ENCODE results near the gene KRTAP10-9.
"Not testable (repeated sequence)": the region's sequence is repeated elsewhere in the genome, so short reads cannot be mapped to it uniquely, and the experiment has no call there.

KRTAP10-9 gene

GRCh38 chr21:44595524-44595923 lies 31.4 kb upstream of the KRTAP10-9 start:
- H3K4me3 ChIP-seq (ENCODE audit: insufficient read depth, low read depth, low read length, poor library complexity, severe bottlenecking), result no peak overlapping the region
- no peaks in the 10 kb centered on the region for H3K36me3 ChIP-seq (ENCODE audit: control insufficient read depth, insufficient read depth, low read length)
- DNase-seq, result no peak
- no peaks in the 10 kb centered on the region for H3K27me3 ChIP-seq (replicated peaks; ENCODE audit: control insufficient read depth, insufficient read depth, low read length, poor library complexity, severe bottlenecking)
- H3K9me3 ChIP-seq (ENCODE audit: control insufficient read depth, low read length), result no peaks in the 10 kb centered on the region
- H3K4me1 ChIP-seq (ENCODE audit: control insufficient read depth, insufficient read depth, low read length, poor library complexity, severe bottlenecking), result no peaks in the 10 kb centered on the region
- no peak overlapping the region for H3K27ac ChIP-seq (ENCODE audit: insufficient read depth, low read length, poor library complexity, severe bottlenecking)

DNA sequence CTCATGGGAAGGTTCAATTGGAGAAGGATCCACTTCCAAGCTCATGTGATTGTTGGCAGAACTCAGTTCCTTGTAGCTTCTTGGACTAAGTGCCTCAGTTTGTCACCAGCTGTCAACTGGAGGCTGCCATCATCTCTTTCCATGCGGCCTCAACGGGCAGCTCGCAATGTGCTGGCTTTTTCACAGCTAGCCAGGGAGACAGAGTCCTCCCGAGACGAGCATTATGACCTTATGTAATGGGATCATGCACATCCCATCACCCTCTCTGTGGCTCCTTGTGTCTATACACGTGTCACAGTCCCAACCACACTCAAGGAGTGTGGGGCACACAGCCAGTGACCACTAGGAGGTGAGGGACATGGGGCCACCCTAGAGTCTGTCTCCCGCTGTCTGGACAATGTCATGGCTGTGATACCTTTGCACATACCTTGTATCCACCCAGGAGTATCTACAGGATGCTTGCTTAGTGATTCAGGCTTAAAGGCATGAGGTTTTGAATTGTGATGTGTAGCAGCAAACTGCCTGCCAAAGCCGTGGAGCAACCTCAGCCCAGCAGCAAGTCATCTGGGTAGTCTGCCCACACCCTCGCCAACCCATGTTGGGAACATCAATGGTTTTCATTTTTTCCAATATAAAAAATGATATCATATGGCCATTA lies 30.7 kb upstream of the KRTAP10-9 start:
- no peak overlapping the region for H3K27ac ChIP-seq (ENCODE audit: insufficient read depth, low read length, poor library complexity, severe bottlenecking)
- no peaks in the 10 kb centered on the region for H3K4me1 ChIP-seq (ENCODE audit: control insufficient read depth, insufficient read depth, low read length, poor library complexity, severe bottlenecking)
- DNase-seq, result no peak
- H3K4me3 ChIP-seq (ENCODE audit: insufficient read depth, low read depth, low read length, poor library complexity, severe bottlenecking), result no peak overlapping the region
- H3K9me3 ChIP-seq (ENCODE audit: control insufficient read depth, low read length), result no peaks in the 10 kb centered on the region
- H3K27me3 ChIP-seq (replicated peaks; ENCODE audit: control insufficient read depth, insufficient read depth, low read length, poor library complexity, severe bottlenecking), result no peaks in the 10 kb centered on the region
- no peaks in the 10 kb centered on the region for H3K36me3 ChIP-seq (ENCODE audit: control insufficient read depth, insufficient read depth, low read length)

DNA sequence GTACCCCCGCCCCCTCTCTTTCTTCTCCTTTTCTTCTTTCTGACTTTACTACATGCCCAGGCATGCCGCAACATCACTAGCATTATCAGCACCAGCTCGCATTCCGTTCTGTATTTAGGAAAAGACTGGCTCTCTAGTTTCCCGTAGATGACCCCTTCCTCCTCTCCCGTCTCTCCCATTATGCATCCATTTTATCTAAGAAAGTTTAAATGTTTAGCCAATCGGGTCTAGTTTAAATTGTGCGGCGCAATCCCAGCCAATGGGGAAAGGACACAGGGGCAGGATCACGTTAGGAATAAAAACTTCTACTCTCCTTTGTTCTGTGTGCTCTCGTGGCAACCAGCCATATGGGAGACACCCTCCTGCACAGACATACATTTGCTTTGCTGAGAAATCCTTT lies 28.8 kb upstream of the KRTAP10-9 start:
- Histone ChIP-seq H3K36me3 (ENCODE audit: control insufficient read depth, insufficient read depth, low read length) (no peaks in the 10 kb centered on the region), H3K9me3 (ENCODE audit: control insufficient read depth, low read length) (no peaks in the 10 kb centered on the region), H3K27ac (ENCODE audit: insufficient read depth, low read length, poor library complexity, severe bottlenecking) (no peak overlapping the region), H3K4me3 (ENCODE audit: insufficient read depth, low read depth, low read length, poor library complexity, severe bottlenecking) (no peak overlapping the region), H3K27me3 (replicated peaks; ENCODE audit: control insufficient read depth, insufficient read depth, low read length, poor library complexity, severe bottlenecking) (no peaks in the 10 kb centered on the region), H3K4me1 (ENCODE audit: control insufficient read depth, insufficient read depth, low read length, poor library complexity, severe bottlenecking) (no peaks in the 10 kb centered on the region)
- DNase-seq, result no peak

DNA sequence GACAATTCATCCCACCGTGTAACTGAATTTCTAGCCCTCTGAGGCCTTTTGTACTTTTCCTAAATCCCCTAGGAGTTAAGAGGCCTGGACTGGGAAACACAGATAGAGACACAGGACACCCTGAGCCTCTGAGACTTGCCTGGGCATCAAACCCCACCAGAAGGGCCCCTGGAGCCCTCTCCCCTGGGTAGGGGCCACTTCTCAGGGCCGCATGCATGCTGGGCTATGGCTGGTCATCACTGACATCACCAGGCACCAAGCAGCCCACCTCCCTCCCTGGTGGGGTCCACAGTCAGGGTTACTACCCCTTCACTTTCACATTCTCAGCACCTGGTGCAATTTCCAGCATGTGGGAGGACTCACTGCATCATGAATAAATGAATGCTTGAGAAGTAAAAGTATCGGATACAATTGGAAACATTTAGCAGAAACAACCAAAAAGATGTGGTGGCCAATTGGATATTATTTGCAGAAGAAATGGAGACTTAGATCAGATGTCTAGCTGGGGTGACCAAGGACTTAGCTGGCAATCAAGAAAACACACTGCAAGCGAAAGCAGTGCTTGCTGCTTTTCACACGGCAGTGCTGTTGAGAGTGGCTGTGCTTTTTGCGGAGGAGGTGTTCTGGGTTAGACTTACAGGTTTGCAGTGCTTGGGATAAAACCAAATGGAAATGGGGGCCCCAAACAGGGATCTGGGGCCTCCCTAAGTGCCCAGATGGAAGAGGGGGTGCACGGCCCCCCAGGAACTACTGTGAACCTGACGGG lies 27.4 kb upstream of the KRTAP10-9 start:
- DNase-seq, result no peak

GRCh38 chr21:44600118-44600978 lies 26.5 kb upstream of the KRTAP10-9 start, which contains the start of gene KRTAP10-7:
Gene KRTAP10-7 (plus strand): TSS chr21:44600597. CDS start chr21:44600622, 25 bp downstream.
- H3K27me3 ChIP-seq (replicated peaks; ENCODE audit: control insufficient read depth, insufficient read depth, low read length, poor library complexity, severe bottlenecking); DNase-seq; H3K4me3 ChIP-seq (ENCODE audit: insufficient read depth, low read depth, low read length, poor library complexity, severe bottlenecking); H3K4me1 ChIP-seq (ENCODE audit: control insufficient read depth, insufficient read depth, low read length, poor library complexity, severe bottlenecking); H3K36me3 ChIP-seq (ENCODE audit: control insufficient read depth, insufficient read depth, low read length); H3K27ac ChIP-seq (ENCODE audit: insufficient read depth, low read length, poor library complexity, severe bottlenecking); H3K9me3 ChIP-seq (ENCODE audit: control insufficient read depth, low read length): not testable (repeated sequence)

More for the DNA sequence above, 27.4 kb upstream of the KRTAP10-9 start:
- Histone ChIP-seq H3K4me1 (ENCODE audit: control insufficient read depth, insufficient read depth, low read length, poor library complexity, severe bottlenecking) (no peaks in the 10 kb centered on the region), H3K4me3 (ENCODE audit: insufficient read depth, low read depth, low read length, poor library complexity, severe bottlenecking) (no peak overlapping the region), H3K9me3 (ENCODE audit: control insufficient read depth, low read length) (no peaks in the 10 kb centered on the region), H3K27me3 (replicated peaks; ENCODE audit: control insufficient read depth, insufficient read depth, low read length, poor library complexity, severe bottlenecking) (no peaks in the 10 kb centered on the region), H3K36me3 (ENCODE audit: control insufficient read depth, insufficient read depth, low read length) (no peaks in the 10 kb centered on the region), H3K27ac (ENCODE audit: insufficient read depth, low read length, poor library complexity, severe bottlenecking) (no peak overlapping the region)

DNA sequence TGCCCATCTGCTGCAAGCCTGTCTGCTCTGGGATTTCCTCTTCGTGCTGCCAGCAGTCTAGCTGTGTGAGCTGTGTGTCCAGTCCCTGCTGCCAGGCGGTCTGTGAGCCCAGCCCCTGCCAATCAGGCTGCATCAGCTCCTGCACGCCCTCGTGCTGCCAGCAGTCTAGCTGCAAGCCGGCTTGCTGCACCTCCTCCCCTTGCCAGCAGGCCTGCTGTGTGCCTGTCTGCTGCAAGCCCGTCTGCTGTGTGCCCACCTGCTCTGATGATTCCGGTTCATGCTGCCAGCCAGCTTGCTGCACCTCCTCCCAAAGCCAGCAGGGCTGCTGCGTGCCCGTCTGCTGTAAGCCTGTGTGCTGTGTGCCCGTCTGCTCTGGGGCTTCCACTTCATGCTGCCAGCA lies 25.8 kb upstream of the KRTAP10-9 start:
- H3K27me3 ChIP-seq (replicated peaks; ENCODE audit: control insufficient read depth, insufficient read depth, low read length, poor library complexity, severe bottlenecking); H3K36me3 ChIP-seq (ENCODE audit: control insufficient read depth, insufficient read depth, low read length); H3K4me1 ChIP-seq (ENCODE audit: control insufficient read depth, insufficient read depth, low read length, poor library complexity, severe bottlenecking); H3K4me3 ChIP-seq (ENCODE audit: insufficient read depth, low read depth, low read length, poor library complexity, severe bottlenecking); H3K9me3 ChIP-seq (ENCODE audit: control insufficient read depth, low read length); H3K27ac ChIP-seq (ENCODE audit: insufficient read depth, low read length, poor library complexity, severe bottlenecking); DNase-seq: not testable (repeated sequence)

GRCh38 chr21:44601596-44602462 lies 25.1 kb upstream of the KRTAP10-9 start:
- H3K4me3 ChIP-seq (ENCODE audit: insufficient read depth, low read depth, low read length, poor library complexity, severe bottlenecking), result no peak overlapping the region
- no peaks in the 10 kb centered on the region for H3K36me3 ChIP-seq (ENCODE audit: control insufficient read depth, insufficient read depth, low read length)
- no peaks in the 10 kb centered on the region for H3K4me1 ChIP-seq (ENCODE audit: control insufficient read depth, insufficient read depth, low read length, poor library complexity, severe bottlenecking)
- H3K27me3 ChIP-seq (replicated peaks; ENCODE audit: control insufficient read depth, insufficient read depth, low read length, poor library complexity, severe bottlenecking), result no peaks in the 10 kb centered on the region
- DNase-seq, result no peak
- H3K9me3 ChIP-seq (ENCODE audit: control insufficient read depth, low read length), result no peaks in the 10 kb centered on the region
- no peak overlapping the region for H3K27ac ChIP-seq (ENCODE audit: insufficient read depth, low read length, poor library complexity, severe bottlenecking)

DNA sequence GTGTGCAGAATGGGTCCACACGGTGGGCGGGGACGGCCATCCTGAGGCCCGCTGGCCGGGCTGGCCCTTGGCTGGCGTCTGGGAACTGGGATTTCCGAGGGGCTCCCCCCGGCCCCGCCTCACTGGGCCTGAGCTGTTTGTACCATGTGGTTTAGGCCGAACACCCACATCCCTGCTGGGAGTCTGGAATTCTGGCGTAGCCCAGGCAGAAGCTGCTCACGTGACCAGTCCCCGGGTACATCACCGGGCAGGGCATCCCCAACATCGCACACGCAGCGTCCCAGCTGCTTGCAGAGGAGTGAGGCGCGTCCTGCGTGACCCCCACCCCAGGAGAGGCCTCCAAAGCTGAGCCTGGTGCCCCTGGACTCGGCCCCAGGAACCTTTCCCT lies 24.4 kb upstream of the KRTAP10-9 start:
- no peaks in the 10 kb centered on the region for H3K36me3 ChIP-seq (ENCODE audit: control insufficient read depth, insufficient read depth, low read length)
- DNase-seq, result no peak
- H3K4me3 ChIP-seq (ENCODE audit: insufficient read depth, low read depth, low read length, poor library complexity, severe bottlenecking), result no peak overlapping the region
- H3K9me3 ChIP-seq (ENCODE audit: control insufficient read depth, low read length), result no peaks in the 10 kb centered on the region
- no peak overlapping the region for H3K27ac ChIP-seq (ENCODE audit: insufficient read depth, low read length, poor library complexity, severe bottlenecking)
- H3K27me3 ChIP-seq (replicated peaks; ENCODE audit: control insufficient read depth, insufficient read depth, low read length, poor library complexity, severe bottlenecking), result no peaks in the 10 kb centered on the region
- no peaks in the 10 kb centered on the region for H3K4me1 ChIP-seq (ENCODE audit: control insufficient read depth, insufficient read depth, low read length, poor library complexity, severe bottlenecking)

GRCh38 chr21:44603109-44603875 lies 23.6 kb upstream of the KRTAP10-9 start:
- H3K27me3 ChIP-seq (replicated peaks; ENCODE audit: control insufficient read depth, insufficient read depth, low read length, poor library complexity, severe bottlenecking), result no peaks in the 10 kb centered on the region
- H3K4me1 ChIP-seq (ENCODE audit: control insufficient read depth, insufficient read depth, low read length, poor library complexity, severe bottlenecking), result no peaks in the 10 kb centered on the region
- H3K36me3 ChIP-seq (ENCODE audit: control insufficient read depth, insufficient read depth, low read length), result no peaks in the 10 kb centered on the region
- H3K9me3 ChIP-seq (ENCODE audit: control insufficient read depth, low read length), result no peaks in the 10 kb centered on the region
- H3K27ac ChIP-seq (ENCODE audit: insufficient read depth, low read length, poor library complexity, severe bottlenecking), result no peak overlapping the region
- DNase-seq, result no peak
- no peak overlapping the region for H3K4me3 ChIP-seq (ENCODE audit: insufficient read depth, low read depth, low read length, poor library complexity, severe bottlenecking)

Measured in effector memory CD4-positive, alpha-beta T cell (primary cell).